WTC11 (cell line): ENCODE data around the gene TRIP13. TPM values are rescaled to one million over a fixed set of nuclear protein-coding genes. Genes with fewer than 3 reads are reported as not detected.

Experiments
- ATAC-seq: fragments of 200-7000 bp; cut with Tn5 transposase; 2 replicates; pipeline ENCODE4 v1.10.0; 2021; ENCODE audit warnings: mild to moderate bottlenecking, moderate library complexity
- CTCF ChIA-PET: fragments of 300-600 bp; sonication (Branson Sonifier 250); formaldehyde crosslinking; loops from one replicate; lab custom pipeline; 2021; ENCODE audit warnings: antibody characterized with exemption; lab: Charles Lee
- POLR2A ChIA-PET: fragments of 350-600 bp; sonication (Branson Sonifier 250); formaldehyde crosslinking; loops from one replicate; lab custom pipeline; 2021; ENCODE audit warnings: antibody characterized with exemption; lab: Charles Lee
- DNase-seq: peaks from one replicate; pipeline ENCODE4 v3.0.0; 2021; ENCODE audit warnings: low spot score
- H3K27ac Mint-ChIP-seq: 2 replicates; pipeline ENCODE4 v1.8.0; 2021; ENCODE audit warnings: mixed read lengths
- H3K27me3 Mint-ChIP-seq: 2 replicates; pipeline ENCODE4 v1.8.0; 2021; ENCODE audit warnings: low read depth, mild to moderate bottlenecking, moderate library complexity, mixed read lengths
- H3K36me3 Mint-ChIP-seq: 2 replicates; pipeline ENCODE4 v1.8.0; 2021; ENCODE audit warnings: mixed read lengths
- H3K4me1 Mint-ChIP-seq: 2 replicates; pipeline ENCODE4 v1.8.0; 2022; ENCODE audit warnings: mixed read lengths
- H3K4me3 Mint-ChIP-seq: 2 replicates; pipeline ENCODE4 v1.8.0; 2021; ENCODE audit warnings: mild to moderate bottlenecking, moderate library complexity, mixed read lengths
- H3K9me3 Mint-ChIP-seq: 2 replicates; pipeline ENCODE4 v1.8.0; 2021; ENCODE audit warnings: mixed read lengths
- ATF1 ChIP-seq: sonication (generic); formaldehyde crosslinking; IDR thresholded peaks from 2 replicates; pipeline ENCODE4 v1.8.1; 2023; ENCODE audit warnings: mild to moderate bottlenecking, moderate library complexity, missing genetic modification reagents
- ELF4 ChIP-seq: sonication (generic); formaldehyde crosslinking; IDR thresholded peaks from 2 replicates; pipeline ENCODE4 v1.8.1; 2022; ENCODE audit warnings: low read depth, mild to moderate bottlenecking, moderate library complexity, missing genetic modification reagents
- FOXK1 ChIP-seq: sonication (generic); formaldehyde crosslinking; IDR thresholded peaks from 2 replicates; pipeline ENCODE4 v1.8.0; 2022; ENCODE audit warnings: mild to moderate bottlenecking, moderate library complexity, missing genetic modification reagents
- HMGA2 ChIP-seq: fragments of 250-450 bp; sonication (Bioruptor Pico); IDR thresholded peaks from 2 replicates; pipeline ENCODE4 v1.4.0; 2021; ENCODE audit warnings: mild to moderate bottlenecking, moderate library complexity
- NFATC4 ChIP-seq: fragments of 250-450 bp; sonication (Bioruptor Pico); IDR thresholded peaks from 2 replicates; pipeline ENCODE4 v1.9.0; 2021; ENCODE audit warnings: mild to moderate bottlenecking
- NR3C1 ChIP-seq: sonication (generic); formaldehyde crosslinking; conservative IDR thresholded peaks from 2 replicates; pipeline ENCODE4 v1.8.1; 2023; ENCODE audit warnings: low read depth, mild to moderate bottlenecking, missing genetic modification reagents
- OVOL2 ChIP-seq: fragments of 250-450 bp; sonication (Bioruptor Pico); IDR thresholded peaks from 2 replicates; pipeline ENCODE4 v1.9.0; 2021; ENCODE audit warnings: mild to moderate bottlenecking, borderline replicate concordance
- RELA ChIP-seq: sonication (generic); formaldehyde crosslinking; IDR thresholded peaks from 2 replicates; pipeline ENCODE4 v1.8.1; 2022; ENCODE audit warnings: missing genetic modification reagents, mild to moderate bottlenecking, borderline replicate concordance
- TCF7 ChIP-seq: sonication (generic); formaldehyde crosslinking; IDR thresholded peaks from 2 replicates; pipeline ENCODE4 v1.8.0; 2022; ENCODE audit warnings: mild to moderate bottlenecking, low read depth, missing genetic modification reagents, moderate library complexity
- TEAD4 ChIP-seq: sonication (generic); formaldehyde crosslinking; IDR thresholded peaks from 2 replicates; pipeline ENCODE4 v1.8.0; 2022; ENCODE audit warnings: mild to moderate bottlenecking, missing genetic modification reagents
- ZNF121 ChIP-seq: sonication (generic); formaldehyde crosslinking; IDR thresholded peaks from 2 replicates; pipeline ENCODE4 v1.8.0; 2023; ENCODE audit warnings: missing genetic modification reagents
- ZNF396 ChIP-seq: fragments of 250-450 bp; sonication (Bioruptor Pico); IDR thresholded peaks from 2 replicates; pipeline ENCODE4 v1.8.0; 2021; ENCODE audit warnings: mild to moderate bottlenecking, moderate library complexity, borderline replicate concordance
- ZNF671 ChIP-seq: fragments of 250-450 bp; sonication (Bioruptor Pico); IDR thresholded peaks from 2 replicates; pipeline ENCODE4 v1.8.0; 2021; ENCODE audit warnings: mild to moderate bottlenecking
- total RNA-seq: library from RNA; stranded (reverse); gene quantifications from 3 replicates; pipeline ENCODE4 v1.2.3, GENCODE V29; 2021
- TF ChIP-seq, protein P1 (sequence below): sonication (generic); formaldehyde crosslinking; IDR thresholded peaks from 2 replicates; pipeline ENCODE4 v1.8.0; 2023; ENCODE audit warnings: missing genetic modification reagents
- TF ChIP-seq, protein P2 (sequence below): sonication (generic); formaldehyde crosslinking; IDR thresholded peaks from 2 replicates; pipeline ENCODE4 v1.8.1; 2023; ENCODE audit warnings: mild to moderate bottlenecking, missing genetic modification reagents
- TF ChIP-seq, protein P3 (sequence below): sonication (generic); formaldehyde crosslinking; IDR thresholded peaks from 2 replicates; pipeline ENCODE4 v1.8.1; 2022; ENCODE audit warnings: low read depth, mild to moderate bottlenecking, moderate library complexity, missing genetic modification reagents, borderline replicate concordance
- TF ChIP-seq, protein P4 (sequence below): sonication (generic); formaldehyde crosslinking; IDR thresholded peaks from 2 replicates; pipeline ENCODE4 v1.8.1; 2022; ENCODE audit warnings: missing genetic modification reagents, borderline replicate concordance
- TF ChIP-seq, protein P5 (sequence below): sonication (generic); formaldehyde crosslinking; IDR thresholded peaks from 2 replicates; pipeline ENCODE4 v1.8.1; 2022; ENCODE audit warnings: mild to moderate bottlenecking, missing genetic modification reagents, moderate library complexity, borderline replicate concordance
- TF ChIP-seq, protein P6 (sequence below): sonication (generic); formaldehyde crosslinking; conservative IDR thresholded peaks from 2 replicates; pipeline ENCODE4 v1.8.1; 2023; ENCODE audit warnings: mild to moderate bottlenecking, low read depth, missing genetic modification reagents, moderate library complexity
- TF ChIP-seq, protein P7 (sequence below): sonication (generic); formaldehyde crosslinking; IDR thresholded peaks from 2 replicates; pipeline ENCODE4 v1.8.1; 2023; ENCODE audit warnings: mild to moderate bottlenecking, moderate library complexity, missing genetic modification reagents
- TF ChIP-seq, protein P8 (sequence below): fragments of 250-450 bp; sonication (Bioruptor Pico); conservative IDR thresholded peaks from 2 replicates; pipeline ENCODE4 v1.9.0; 2021; ENCODE audit warnings: mild to moderate bottlenecking
- TF ChIP-seq, protein P9 (sequence below): sonication (generic); formaldehyde crosslinking; conservative IDR thresholded peaks from 2 replicates; pipeline ENCODE4 v1.8.1; 2022; ENCODE audit warnings: mild to moderate bottlenecking, missing genetic modification reagents

Gene TRIP13
- total RNA-seq, 1 experiment from 2014 or later = 33.7 TPM

DNA sequence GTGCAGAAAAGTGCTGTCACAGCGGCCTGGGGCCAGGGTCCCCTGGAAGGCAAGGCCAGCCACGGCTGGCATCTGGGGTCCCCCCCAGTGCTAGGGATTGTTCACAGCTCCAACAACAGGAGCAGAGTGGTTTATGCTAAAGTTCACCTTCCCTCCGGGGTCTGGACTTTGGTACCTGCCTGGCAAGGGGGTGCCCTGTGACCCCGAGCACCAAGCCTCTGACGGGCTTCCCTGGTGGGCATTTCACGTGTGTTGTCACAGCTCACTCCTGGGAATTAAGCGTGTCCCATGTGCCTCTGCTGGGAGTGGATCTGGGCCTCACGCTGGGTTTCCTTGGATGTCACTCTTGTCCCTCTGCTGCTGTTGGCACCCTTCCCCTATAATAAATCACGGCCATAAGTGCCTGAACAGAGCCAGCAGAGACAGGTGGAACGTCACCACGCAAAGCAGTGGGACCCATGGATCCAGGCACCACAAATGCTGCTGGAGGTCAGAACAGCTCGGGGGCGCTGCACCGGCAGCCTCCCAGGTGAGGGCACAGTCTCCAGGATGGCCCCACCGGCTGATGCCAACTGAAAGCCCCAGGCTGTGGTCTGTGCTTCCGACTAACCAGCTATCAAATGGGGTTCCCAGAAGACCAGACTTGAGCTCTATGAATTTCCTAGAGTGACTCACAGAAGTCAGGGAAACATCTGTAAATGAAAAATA is 24.1 kb upstream of the TRIP13 start (continued):
- TF ChIP-seq, protein P1, sequence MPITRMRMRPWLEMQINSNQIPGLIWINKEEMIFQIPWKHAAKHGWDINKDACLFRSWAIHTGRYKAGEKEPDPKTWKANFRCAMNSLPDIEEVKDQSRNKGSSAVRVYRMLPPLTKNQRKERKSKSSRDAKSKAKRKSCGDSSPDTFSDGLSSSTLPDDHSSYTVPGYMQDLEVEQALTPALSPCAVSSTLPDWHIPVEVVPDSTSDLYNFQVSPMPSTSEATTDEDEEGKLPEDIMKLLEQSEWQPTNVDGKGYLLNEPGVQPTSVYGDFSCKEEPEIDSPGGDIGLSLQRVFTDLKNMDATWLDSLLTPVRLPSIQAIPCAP (CRISPR knock-in tag) = no peak
- TF ChIP-seq OVOL2 (no peak), HMGA2 (no peak), FOXK1 (CRISPR knock-in tag) (no peak), RELA (CRISPR knock-in tag) (no peak), ELF4 (CRISPR knock-in tag) (no peak)
- TF ChIP-seq, protein P2, sequence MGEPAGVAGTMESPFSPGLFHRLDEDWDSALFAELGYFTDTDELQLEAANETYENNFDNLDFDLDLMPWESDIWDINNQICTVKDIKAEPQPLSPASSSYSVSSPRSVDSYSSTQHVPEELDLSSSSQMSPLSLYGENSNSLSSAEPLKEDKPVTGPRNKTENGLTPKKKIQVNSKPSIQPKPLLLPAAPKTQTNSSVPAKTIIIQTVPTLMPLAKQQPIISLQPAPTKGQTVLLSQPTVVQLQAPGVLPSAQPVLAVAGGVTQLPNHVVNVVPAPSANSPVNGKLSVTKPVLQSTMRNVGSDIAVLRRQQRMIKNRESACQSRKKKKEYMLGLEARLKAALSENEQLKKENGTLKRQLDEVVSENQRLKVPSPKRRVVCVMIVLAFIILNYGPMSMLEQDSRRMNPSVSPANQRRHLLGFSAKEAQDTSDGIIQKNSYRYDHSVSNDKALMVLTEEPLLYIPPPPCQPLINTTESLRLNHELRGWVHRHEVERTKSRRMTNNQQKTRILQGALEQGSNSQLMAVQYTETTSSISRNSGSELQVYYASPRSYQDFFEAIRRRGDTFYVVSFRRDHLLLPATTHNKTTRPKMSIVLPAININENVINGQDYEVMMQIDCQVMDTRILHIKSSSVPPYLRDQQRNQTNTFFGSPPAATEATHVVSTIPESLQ (CRISPR knock-in tag) = no peak
- TF ChIP-seq, protein P3, sequence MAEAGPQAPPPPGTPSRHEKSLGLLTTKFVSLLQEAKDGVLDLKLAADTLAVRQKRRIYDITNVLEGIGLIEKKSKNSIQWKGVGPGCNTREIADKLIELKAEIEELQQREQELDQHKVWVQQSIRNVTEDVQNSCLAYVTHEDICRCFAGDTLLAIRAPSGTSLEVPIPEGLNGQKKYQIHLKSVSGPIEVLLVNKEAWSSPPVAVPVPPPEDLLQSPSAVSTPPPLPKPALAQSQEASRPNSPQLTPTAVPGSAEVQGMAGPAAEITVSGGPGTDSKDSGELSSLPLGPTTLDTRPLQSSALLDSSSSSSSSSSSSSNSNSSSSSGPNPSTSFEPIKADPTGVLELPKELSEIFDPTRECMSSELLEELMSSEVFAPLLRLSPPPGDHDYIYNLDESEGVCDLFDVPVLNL (CRISPR knock-in tag) = no peak

DNA sequence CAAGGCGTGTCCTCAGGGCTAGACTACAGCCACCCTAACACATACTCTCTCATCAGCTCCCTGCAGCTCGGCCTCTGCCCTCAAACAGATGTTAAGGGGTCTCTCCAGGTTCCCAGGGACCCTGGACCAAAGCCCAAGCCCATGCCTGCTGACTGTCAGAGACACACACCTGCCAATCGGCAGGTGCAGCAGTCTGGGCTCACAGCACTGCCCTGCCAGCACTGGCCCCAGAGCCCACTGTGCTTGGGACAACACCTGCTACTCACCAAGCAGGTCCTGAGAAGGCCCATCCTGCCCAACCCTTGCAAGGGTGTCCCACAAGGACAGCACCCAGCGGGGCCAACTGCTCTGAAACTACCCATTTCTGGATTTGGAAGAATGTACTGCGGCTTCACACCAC is 21.7 kb upstream of the TRIP13 start:
- ChIA-PET CTCF (no interaction called here), POLR2A (no interaction called here)
- DNase-seq (no peak), ATAC-seq (no peak)
- Mint-ChIP-seq H3K4me1 (no peaks in the 10 kb centered on the region), H3K9me3 (no peaks in the 10 kb centered on the region), H3K36me3 (peaks cover 79% of the 10 kb centered on the region), H3K4me3 (no peak overlapping the region), H3K27ac (no peak overlapping the region), H3K27me3 (no peaks in the 10 kb centered on the region)
- no peak for TF ChIP-seq OVOL2
- TF ChIP-seq, protein P4, sequence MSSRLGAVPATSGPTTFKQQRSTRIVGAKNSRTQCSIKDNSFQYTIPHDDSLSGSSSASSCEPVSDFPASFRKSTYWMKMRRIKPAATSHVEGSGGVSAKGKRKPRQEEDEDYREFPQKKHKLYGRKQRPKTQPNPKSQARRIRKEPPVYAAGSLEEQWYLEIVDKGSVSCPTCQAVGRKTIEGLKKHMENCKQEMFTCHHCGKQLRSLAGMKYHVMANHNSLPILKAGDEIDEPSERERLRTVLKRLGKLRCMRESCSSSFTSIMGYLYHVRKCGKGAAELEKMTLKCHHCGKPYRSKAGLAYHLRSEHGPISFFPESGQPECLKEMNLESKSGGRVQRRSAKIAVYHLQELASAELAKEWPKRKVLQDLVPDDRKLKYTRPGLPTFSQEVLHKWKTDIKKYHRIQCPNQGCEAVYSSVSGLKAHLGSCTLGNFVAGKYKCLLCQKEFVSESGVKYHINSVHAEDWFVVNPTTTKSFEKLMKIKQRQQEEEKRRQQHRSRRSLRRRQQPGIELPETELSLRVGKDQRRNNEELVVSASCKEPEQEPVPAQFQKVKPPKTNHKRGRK = no peak
- no peak for TF ChIP-seq ZNF671 (CRISPR knock-in tag)
- no peak for TF ChIP-seq NR3C1
- TF ChIP-seq, protein P5, sequence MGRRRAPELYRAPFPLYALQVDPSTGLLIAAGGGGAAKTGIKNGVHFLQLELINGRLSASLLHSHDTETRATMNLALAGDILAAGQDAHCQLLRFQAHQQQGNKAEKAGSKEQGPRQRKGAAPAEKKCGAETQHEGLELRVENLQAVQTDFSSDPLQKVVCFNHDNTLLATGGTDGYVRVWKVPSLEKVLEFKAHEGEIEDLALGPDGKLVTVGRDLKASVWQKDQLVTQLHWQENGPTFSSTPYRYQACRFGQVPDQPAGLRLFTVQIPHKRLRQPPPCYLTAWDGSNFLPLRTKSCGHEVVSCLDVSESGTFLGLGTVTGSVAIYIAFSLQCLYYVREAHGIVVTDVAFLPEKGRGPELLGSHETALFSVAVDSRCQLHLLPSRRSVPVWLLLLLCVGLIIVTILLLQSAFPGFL (CRISPR knock-in tag) = no peak
- TF ChIP-seq, protein P6, sequence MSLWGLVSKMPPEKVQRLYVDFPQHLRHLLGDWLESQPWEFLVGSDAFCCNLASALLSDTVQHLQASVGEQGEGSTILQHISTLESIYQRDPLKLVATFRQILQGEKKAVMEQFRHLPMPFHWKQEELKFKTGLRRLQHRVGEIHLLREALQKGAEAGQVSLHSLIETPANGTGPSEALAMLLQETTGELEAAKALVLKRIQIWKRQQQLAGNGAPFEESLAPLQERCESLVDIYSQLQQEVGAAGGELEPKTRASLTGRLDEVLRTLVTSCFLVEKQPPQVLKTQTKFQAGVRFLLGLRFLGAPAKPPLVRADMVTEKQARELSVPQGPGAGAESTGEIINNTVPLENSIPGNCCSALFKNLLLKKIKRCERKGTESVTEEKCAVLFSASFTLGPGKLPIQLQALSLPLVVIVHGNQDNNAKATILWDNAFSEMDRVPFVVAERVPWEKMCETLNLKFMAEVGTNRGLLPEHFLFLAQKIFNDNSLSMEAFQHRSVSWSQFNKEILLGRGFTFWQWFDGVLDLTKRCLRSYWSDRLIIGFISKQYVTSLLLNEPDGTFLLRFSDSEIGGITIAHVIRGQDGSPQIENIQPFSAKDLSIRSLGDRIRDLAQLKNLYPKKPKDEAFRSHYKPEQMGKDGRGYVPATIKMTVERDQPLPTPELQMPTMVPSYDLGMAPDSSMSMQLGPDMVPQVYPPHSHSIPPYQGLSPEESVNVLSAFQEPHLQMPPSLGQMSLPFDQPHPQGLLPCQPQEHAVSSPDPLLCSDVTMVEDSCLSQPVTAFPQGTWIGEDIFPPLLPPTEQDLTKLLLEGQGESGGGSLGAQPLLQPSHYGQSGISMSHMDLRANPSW (CRISPR knock-in tag) = no peak
- TF ChIP-seq HMGA2 = no peak
- TF ChIP-seq, protein P7, sequence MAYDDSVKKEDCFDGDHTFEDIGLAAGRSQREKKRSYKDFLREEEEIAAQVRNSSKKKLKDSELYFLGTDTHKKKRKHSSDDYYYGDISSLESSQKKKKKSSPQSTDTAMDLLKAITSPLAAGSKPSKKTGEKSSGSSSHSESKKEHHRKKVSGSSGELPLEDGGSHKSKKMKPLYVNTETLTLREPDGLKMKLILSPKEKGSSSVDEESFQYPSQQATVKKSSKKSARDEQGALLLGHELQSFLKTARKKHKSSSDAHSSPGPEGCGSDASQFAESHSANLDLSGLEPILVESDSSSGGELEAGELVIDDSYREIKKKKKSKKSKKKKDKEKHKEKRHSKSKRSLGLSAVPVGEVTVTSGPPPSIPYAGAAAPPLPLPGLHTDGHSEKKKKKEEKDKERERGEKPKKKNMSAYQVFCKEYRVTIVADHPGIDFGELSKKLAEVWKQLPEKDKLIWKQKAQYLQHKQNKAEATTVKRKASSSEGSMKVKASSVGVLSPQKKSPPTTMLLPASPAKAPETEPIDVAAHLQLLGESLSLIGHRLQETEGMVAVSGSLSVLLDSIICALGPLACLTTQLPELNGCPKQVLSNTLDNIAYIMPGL (CRISPR knock-in tag) = no peak
- no peak for TF ChIP-seq NFATC4 (CRISPR knock-in tag)
- TF ChIP-seq ATF1 = no peak
- TF ChIP-seq, protein P8, sequence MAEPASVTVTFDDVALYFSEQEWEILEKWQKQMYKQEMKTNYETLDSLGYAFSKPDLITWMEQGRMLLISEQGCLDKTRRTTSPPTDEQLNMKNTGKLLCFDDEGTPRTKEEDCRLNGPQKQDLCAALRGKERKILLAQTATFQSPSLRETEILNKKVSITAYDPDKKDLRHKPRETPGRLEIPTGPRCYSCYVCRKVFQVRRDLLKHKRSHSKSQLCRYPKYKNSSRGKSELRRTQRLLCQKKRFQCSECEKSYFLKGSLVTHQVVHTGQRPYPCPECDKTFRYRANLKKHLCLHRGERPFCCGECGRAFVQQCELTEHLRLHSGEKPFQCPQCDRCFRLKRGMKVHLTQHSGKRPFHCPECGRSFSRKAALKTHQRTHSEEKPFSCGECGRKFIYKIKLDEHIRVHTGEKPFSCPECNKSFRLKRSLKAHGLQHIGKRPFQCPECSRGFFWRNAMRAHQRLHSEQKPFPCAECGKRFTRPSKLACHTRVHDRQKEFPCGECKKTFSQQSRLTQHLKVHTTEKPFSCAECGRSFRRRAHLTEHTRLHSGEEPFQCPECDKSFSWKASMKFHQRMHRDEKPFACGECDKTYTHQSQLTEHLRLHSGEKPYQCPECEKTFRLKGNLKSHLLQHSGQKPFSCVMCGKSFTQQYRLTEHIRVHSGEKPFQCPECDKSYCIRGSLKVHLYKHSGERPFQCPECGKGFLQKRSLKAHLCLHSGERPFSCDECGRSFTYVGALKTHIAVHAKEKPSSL (CRISPR knock-in tag) = no peak
- TF ChIP-seq, protein P9, sequence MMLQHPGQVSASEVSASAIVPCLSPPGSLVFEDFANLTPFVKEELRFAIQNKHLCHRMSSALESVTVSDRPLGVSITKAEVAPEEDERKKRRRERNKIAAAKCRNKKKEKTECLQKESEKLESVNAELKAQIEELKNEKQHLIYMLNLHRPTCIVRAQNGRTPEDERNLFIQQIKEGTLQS (CRISPR knock-in tag) = no peak
- TF ChIP-seq ZNF396 = no peak
- no peak for TF ChIP-seq TCF7 (CRISPR knock-in tag)
- no peak for TF ChIP-seq ZNF121 (CRISPR knock-in tag)
- TF ChIP-seq TEAD4 = no peak
